Activated CD4-positive, CD25-positive, alpha-beta regulatory T cell treated with anti-CD3 and anti-CD28 coated beads, Interleukin-2, amount 50 U/mL, for 16 hours (primary cell): ENCODE results near the gene HBEGF.
A peak's percentile ranks its signal among the peaks of the same experiment; 100 is the strongest.

Experiments used
- DNase-seq: peaks from one replicate; pipeline ENCODE4 v3.0.0-alpha.2; 2020; ENCODE audit warnings: low read depth, low spot score

Gene HBEGF

GRCh38 chr5:140346348-140347221 lies at the start of gene HBEGF:
Gene HBEGF, minus strand, starts transcription at chr5:140346603. Its CDS starts 275 bp downstream, at chr5:140346328.
- DNase-seq = no peak

GRCh38 chr5:140393738-140394137 lies 47.3 kb upstream of the HBEGF start:
- no peak for DNase-seq

- DNase-seq = no peak
Measured at GRCh38 chr5:140391732-140392131, 45.3 kb upstream of the HBEGF start.

- DNase-seq = no peak
Measured at GRCh38 chr5:140391312-140391711, 44.9 kb upstream of the HBEGF start.

- DNase-seq = no peak
Measured at GRCh38 chr5:140388052-140388451, 41.6 kb upstream of the HBEGF start.

- DNase-seq = no peak
Measured at GRCh38 chr5:140383300-140383699, 36.9 kb upstream of the HBEGF start.

- DNase-seq = no peak
Measured at GRCh38 chr5:140382866-140383265, 36.5 kb upstream of the HBEGF start.

GRCh38 chr5:140381972-140382371 lies 35.6 kb upstream of the HBEGF start:
- DNase-seq = no peak

GRCh38 chr5:140381351-140381750 lies 34.9 kb upstream of the HBEGF start:
- DNase-seq = no peak

GRCh38 chr5:140372971-140373487 lies 26.6 kb upstream of the HBEGF start:
- DNase-seq = no peak

- no peak for DNase-seq
Measured at GRCh38 chr5:140371356-140372151, 25.2 kb upstream of the HBEGF start.

GRCh38 chr5:140367256-140368013 lies 21.0 kb upstream of the HBEGF start:
- DNase-seq = no peak

GRCh38 chr5:140366589-140367255 lies 20.3 kb upstream of the HBEGF start:
- no peak for DNase-seq

- no peak for DNase-seq
Measured at GRCh38 chr5:140365941-140366340, 19.5 kb upstream of the HBEGF start.

- no peak for DNase-seq
Measured at GRCh38 chr5:140365282-140365681, 18.9 kb upstream of the HBEGF start.

GRCh38 chr5:140364472-140364765 lies 18.0 kb upstream of the HBEGF start:
- no peak for DNase-seq

GRCh38 chr5:140363631-140364471 lies 17.4 kb upstream of the HBEGF start:
- no peak for DNase-seq

GRCh38 chr5:140362875-140363630 lies 16.6 kb upstream of the HBEGF start:
- peak; percentile 72 for DNase-seq

- no peak for DNase-seq
Measured at GRCh38 chr5:140362311-140362710, 15.9 kb upstream of the HBEGF start.

- DNase-seq = no peak
Measured at GRCh38 chr5:140361901-140362300, 15.5 kb upstream of the HBEGF start.
